ENCODE measurements around the gene FBXO33. TPM values are rescaled to one million over a fixed set of nuclear protein-coding genes. Genes with fewer than 3 reads are reported as not detected.

The FBXO33 gene
- polyA plus RNA-seq, 3 donors from 2014 or later = 13.4 to 18.2 (median 17.6) TPM

DNA sequence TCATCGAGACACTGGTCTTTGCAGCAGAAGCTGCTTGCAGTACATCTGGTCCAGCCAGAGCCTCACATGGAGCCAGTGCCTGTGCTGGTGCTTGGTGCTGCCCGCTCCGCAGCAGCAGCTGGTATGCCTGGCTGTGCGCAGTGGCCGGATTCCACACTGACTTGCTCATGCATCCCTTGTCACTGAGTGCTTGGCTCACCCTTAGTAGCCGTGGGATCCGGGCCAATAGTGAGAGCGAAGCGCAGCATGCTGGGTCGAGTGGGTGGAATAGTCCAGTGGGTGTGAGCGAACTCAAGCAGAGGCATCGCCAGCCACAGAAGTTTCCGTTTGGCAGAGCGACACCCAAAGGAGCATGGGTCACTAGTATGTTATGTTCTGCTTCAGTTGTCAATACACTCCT, 10.1 kb upstream of the FBXO33 start:
- no peak overlapping the region for H3K4me3 Mint-ChIP-seq
- H3K9me3 Mint-ChIP-seq = no peaks in the 10 kb centered on the region
- H3K36me3 Mint-ChIP-seq = no peaks in the 10 kb centered on the region
- DNase-seq = no peak
- H3K27ac Mint-ChIP-seq = no peak overlapping the region
- H3K27me3 Mint-ChIP-seq (ENCODE audit: low read depth in 3 of 3) = peaks cover 0 to 3% (median 2%) of the 10 kb centered on the region in 3 donors
- no peaks in the 10 kb centered on the region for H3K4me1 Mint-ChIP-seq

DNA sequence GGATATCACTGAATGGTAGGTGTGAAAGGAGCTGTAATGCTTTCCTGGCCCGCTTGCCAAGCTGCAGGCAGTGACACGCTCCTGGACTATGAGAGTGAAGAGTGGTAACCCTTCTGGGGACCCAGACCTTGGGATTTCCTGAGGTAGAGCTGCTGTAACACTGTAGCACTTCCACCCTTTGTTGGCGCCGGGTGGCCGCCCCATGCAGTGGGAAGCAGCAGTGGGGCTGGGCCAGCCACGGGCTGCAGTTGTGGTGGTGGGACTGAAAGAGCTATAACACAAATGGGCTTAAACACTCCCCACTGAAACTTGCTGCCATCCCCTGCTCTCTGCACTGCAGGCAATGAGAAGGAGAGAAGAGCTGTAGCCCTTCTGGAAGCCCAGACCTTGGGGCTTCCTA, 9.6 kb upstream of the FBXO33 start:
- no peaks in the 10 kb centered on the region for H3K4me1 Mint-ChIP-seq
- peaks cover 0 to 3% (median 2%) of the 10 kb centered on the region in 3 donors for H3K27me3 Mint-ChIP-seq (ENCODE audit: low read depth in 3 of 3)
- H3K4me3 Mint-ChIP-seq = no peak overlapping the region
- H3K36me3 Mint-ChIP-seq = no peaks in the 10 kb centered on the region
- no peaks in the 10 kb centered on the region for H3K9me3 Mint-ChIP-seq
- no peak overlapping the region for H3K27ac Mint-ChIP-seq
- DNase-seq = no peak

DNA sequence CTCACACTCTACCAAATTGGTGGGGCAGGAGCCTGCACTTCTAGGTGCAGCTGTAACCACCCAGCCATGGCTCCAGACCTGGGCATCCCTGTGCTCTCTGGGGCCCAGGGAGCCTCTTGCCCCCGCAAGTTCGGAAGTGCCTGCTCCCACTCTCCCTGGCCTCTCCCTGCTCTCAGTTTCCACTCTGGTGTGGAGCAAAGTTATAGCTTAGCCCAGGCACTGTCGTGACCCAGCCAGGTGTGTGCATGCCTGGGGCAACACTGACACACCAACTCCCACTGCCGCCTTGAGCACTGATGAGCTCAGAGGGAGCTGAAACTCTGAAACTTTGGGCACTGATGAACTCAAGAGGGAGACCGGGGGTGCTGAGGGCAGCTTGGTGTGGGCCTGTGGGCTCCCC, 8.7 kb upstream of the FBXO33 start:
- Mint-ChIP-seq H3K4me3 (no peak overlapping the region), H3K27ac (no peak overlapping the region), H3K36me3 (no peaks in the 10 kb centered on the region), H3K4me1 (no peaks in the 10 kb centered on the region), H3K9me3 (no peaks in the 10 kb centered on the region), H3K27me3 (ENCODE audit: low read depth in 3 of 3) (peaks cover 0 to 3% (median 2%) of the 10 kb centered on the region in 3 donors)
- DNase-seq = no peak

DNA sequence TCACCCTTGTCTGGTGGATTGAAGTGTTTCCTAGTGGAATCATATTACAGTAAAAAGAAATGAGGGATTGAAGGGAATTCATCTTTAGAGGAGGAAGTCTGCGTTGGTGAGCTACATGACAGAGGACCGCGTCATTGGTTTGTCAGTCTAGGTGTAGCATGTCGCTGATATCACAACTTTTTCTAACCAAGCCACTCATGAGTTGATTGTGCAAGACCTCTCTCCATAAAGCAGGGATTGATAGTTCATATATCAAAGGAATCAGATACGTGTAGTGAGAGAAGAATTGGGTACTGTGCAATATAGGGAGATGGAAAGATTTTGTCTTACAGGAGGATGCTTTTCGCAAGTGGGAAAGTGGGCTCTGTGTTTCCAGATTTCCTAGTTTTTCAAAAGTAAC, 3.0 kb upstream of the FBXO33 start:
- peaks cover 19 to 21% of the 10 kb centered on the region in 2 donors for H3K4me1 Mint-ChIP-seq
- H3K4me3 Mint-ChIP-seq = no peak overlapping the region
- DNase-seq = no peak
- no peaks in the 10 kb centered on the region for H3K9me3 Mint-ChIP-seq
- peaks cover 7 to 22% (median 17%) of the 10 kb centered on the region in 3 donors for H3K27me3 Mint-ChIP-seq (ENCODE audit: low read depth in 3 of 3)
- H3K36me3 Mint-ChIP-seq = no peaks in the 10 kb centered on the region
- H3K27ac Mint-ChIP-seq = no peak overlapping the region

DNA sequence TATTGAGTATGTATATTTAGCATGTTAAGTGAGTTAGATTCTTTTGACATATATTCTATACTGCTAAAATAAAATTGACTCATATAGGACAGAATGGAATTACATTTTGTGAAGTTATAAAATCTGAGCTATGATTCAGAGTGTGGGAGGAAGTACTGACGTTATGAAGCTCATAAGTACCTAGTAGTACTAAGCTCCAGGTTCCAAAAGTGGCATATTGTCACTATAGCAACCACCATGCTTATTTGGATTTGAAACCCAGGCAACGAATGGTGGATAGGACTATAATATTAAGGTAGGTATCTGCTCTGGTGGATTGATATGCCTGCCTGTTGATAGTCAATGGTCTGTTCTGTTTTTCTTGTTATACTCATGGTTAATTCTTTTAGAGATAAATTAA, 2.2 kb upstream of the FBXO33 start:
- H3K27ac Mint-ChIP-seq = no peak overlapping the region
- H3K4me1 Mint-ChIP-seq = peaks cover 28 to 29% of the 10 kb centered on the region in 2 donors
- H3K27me3 Mint-ChIP-seq (ENCODE audit: low read depth in 3 of 3) = peaks cover 7 to 22% (median 17%) of the 10 kb centered on the region in 3 donors
- H3K4me3 Mint-ChIP-seq = peak overlapping the region in 1 of 5 donors; percentile 36
- H3K9me3 Mint-ChIP-seq = no peaks in the 10 kb centered on the region
- no peak for DNase-seq
- H3K36me3 Mint-ChIP-seq = no peaks in the 10 kb centered on the region

DNA sequence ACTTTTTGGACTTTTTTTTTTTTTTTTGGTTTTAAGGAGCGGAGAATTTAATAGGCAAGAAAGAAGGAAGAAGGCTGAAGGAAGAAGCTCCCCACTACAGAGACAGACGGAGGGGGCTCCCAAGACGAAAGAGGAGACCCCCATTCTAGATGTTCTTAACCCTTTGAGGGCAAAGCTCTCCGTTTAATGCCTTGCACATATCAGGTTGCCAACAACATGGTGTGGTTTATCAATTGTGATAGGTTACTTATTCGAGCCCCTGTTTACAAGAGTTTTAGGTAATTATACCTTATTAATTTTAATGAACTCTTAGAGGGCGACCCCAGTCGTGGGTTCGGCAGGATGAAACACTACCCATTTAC, 1.2 kb upstream of the FBXO33 start:
- no peaks in the 10 kb centered on the region for H3K9me3 Mint-ChIP-seq
- peak overlapping the region; percentile 88 to 100 (median 100) for H3K27ac Mint-ChIP-seq
- H3K36me3 Mint-ChIP-seq = no peaks in the 10 kb centered on the region
- peaks cover 37 to 39% of the 10 kb centered on the region in 2 donors for H3K4me1 Mint-ChIP-seq
- DNase-seq = no peak
- peak overlapping the region; percentile 91 to 100 (median 98) for H3K4me3 Mint-ChIP-seq
- peaks cover 7 to 19% (median 17%) of the 10 kb centered on the region in 3 donors for H3K27me3 Mint-ChIP-seq (ENCODE audit: low read depth in 3 of 3)

DNA sequence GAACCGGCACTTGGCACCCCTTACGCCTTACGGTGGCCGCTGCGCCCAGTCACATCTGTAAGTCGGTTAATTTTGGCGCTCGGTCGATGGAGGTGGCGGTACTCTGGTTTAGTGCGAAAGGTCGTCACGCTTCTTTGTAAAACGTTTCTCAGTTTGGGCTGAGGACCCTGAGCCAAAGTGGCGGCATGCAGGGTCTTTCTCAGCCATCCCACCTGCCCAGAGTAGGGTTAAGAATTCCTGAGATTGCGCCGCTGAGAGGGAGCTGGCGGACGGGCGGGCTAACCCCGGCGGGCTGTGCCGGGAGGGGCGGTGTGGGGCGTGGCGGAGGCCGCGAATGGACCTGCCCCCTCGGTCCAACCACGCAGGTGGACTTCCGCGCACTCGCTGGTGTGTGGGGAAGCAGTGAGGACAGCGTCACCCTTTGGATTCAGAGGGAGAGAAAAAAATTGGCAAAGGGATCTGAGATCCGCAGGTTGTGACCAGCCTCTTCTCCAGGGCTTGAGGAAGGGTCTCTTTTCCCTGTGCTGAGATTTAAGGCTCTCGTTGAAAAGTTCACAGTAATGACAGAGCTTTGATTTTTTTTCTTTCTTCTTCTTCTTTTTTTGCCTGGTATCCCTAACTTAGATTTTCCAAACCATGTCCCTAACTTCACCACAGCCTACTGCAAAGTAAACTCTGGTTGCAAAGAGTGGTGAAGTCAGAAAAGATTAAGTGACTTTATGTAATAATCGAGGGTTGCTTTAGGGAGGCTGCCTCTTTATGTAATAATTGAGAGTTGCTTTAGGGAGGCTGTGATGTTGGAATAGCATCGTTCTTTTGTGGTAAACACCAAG, 602 bp upstream of the FBXO33 start:
- Mint-ChIP-seq H3K4me3 (peak overlapping the region; percentile 91 to 100 (median 98)), H3K36me3 (no peaks in the 10 kb centered on the region), H3K27ac (peak overlapping the region; percentile 88 to 100 (median 100)), H3K9me3 (no peaks in the 10 kb centered on the region), H3K27me3 (ENCODE audit: low read depth in 3 of 3) (peaks cover 7 to 19% (median 17%) of the 10 kb centered on the region in 3 donors), H3K4me1 (peaks cover 42 to 43% of the 10 kb centered on the region in 2 donors)
- peak in 1 of 3 donors; percentile 80 for DNase-seq

DNA sequence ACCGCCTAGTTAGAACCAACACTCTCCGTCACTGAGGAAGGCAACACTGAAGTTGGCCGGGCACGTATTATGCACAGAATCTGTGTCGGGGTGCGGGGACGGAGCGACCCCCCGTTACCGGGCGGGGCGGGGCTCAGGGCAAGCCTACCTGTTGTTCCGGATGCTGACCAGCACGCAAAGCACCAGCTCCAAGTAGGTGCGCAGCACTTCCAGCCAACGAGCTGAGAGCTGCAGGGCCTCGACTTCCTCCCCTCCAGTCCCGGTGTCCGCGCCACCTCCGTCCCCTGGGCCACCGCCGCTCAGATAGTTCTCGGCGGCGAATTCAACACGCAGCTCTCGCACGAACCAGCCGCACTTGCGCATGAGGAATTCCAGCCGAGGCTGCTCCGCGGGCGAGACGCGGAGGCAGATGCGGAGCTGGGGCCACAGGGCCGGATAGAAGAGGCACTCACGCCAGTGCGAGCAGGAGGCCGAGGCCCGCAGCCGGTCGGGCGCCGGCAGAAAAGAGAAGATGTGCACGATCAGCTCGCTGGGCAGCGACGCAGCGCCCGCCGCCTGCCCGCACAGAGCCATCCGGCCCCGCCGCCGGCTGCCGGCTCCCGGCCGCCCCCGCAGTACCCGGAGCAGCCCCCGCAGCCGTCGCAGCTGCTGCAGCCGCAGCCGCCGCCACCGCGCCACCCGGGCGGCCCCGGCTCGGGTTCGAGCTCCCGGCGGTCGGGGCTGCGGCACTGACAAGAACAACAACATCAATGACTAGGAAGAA, 636 bp downstream of the FBXO33 start:
- peak overlapping the region; percentile 98 to 100 (median 99) for H3K4me3 Mint-ChIP-seq
- peaks cover 7 to 19% (median 18%) of the 10 kb centered on the region in 3 donors for H3K27me3 Mint-ChIP-seq (ENCODE audit: low read depth in 3 of 3)
- H3K27ac Mint-ChIP-seq = peak overlapping the region; percentile 99 to 100 (median 100)
- peak in 2 of 3 donors; percentile 58 to 64 for DNase-seq
- peaks cover 48 to 53% of the 10 kb centered on the region in 2 donors for H3K4me1 Mint-ChIP-seq
- no peaks in the 10 kb centered on the region for H3K36me3 Mint-ChIP-seq
- no peaks in the 10 kb centered on the region for H3K9me3 Mint-ChIP-seq

DNA sequence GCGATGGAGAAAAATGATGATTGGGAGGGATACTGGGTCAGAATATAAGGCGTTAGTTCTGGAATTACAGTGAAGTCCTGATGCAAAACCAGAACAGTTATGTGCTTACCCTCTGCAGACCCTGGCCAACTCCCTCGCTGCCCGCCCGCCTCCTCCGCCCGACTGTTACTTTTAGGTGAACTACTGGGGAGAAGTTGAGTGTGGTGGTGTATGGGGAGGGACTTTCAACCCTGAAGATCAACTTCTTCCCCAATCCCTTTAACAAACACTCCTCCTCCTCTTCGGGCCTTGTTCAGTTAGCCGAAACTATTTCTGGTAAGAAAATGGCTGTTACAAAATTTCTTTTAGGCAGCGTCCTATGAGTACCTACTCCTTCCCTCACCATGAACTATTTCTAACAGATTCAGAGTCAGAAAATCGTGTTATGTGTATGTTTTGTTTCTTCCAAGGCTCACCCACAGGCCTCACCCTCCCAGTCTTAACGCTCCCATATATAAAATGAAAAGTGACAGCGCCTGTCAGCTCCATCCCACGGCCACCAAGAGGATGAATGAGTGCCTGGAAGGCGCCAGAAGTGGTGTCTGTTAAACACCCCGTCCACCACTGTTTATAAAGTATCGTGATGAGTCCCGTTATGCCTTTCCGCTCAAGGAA, 1.3 kb downstream of the FBXO33 start:
- Mint-ChIP-seq H3K4me1 (peaks cover 53 to 60% of the 10 kb centered on the region in 2 donors), H3K4me3 (peak overlapping the region; percentile 96 to 100 (median 99)), H3K27me3 (ENCODE audit: low read depth in 3 of 3) (peaks cover 7 to 20% (median 19%) of the 10 kb centered on the region in 3 donors)

DNA sequence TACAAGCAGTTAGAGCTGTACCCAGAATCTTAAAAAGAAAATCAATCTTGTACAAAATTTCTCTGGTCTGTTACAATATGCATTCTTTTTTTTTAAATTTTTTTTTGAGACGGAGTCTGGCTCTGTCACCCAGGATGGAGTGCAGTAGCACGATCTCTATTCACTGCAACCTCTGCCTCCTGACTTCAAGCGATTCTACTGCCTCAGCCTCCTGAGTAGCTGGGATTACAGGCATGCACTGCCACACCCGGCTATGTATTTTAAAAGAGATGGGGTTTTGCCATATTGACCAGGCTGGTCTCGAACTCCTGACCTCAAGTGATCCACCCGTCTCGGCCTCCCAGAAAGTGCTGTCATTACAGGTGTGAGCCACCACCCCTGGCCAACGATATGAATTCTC, 4.1 kb downstream of the FBXO33 start:
- peaks cover 62 to 69% of the 10 kb centered on the region in 2 donors for H3K4me1 Mint-ChIP-seq
- H3K36me3 Mint-ChIP-seq = no peaks in the 10 kb centered on the region
- H3K9me3 Mint-ChIP-seq = no peaks in the 10 kb centered on the region
- H3K27me3 Mint-ChIP-seq (ENCODE audit: low read depth in 3 of 3) = peaks cover 6 to 17% (median 17%) of the 10 kb centered on the region in 3 donors
- H3K4me3 Mint-ChIP-seq = peak overlapping the region in 3 of 5 donors; percentile 8 to 20 (median 12)
- no peak for DNase-seq
- H3K27ac Mint-ChIP-seq = peak overlapping the region in 1 of 6 donors; percentile 7

More for the DNA sequence above, 1.3 kb downstream of the FBXO33 start:
- H3K9me3 Mint-ChIP-seq = no peaks in the 10 kb centered on the region
- peak overlapping the region; percentile 95 to 99 (median 96) for H3K27ac Mint-ChIP-seq
- no peaks in the 10 kb centered on the region for H3K36me3 Mint-ChIP-seq
- DNase-seq = no peak

DNA sequence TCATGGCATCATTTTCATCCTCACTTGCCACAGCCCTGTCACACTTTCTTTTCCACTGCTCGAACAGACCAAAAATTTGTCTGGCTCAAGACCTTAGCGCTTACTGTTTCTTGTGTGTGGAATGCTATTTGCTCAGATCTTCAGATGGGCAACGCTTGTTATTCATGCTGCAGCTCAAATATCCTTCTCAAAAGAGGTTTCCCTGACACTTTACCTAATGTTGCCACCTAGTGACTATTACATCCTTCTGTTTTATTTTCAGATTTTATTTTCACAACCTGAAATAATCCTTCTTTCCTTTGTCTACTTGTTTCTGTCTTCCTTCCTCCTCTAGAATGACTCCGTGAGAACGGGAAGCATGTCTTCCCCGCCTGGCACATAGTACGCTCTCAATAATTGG, 5.6 kb downstream of the FBXO33 start:
- Mint-ChIP-seq H3K36me3 (no peaks in the 10 kb centered on the region), H3K4me1 (peaks cover 62 to 78% of the 10 kb centered on the region in 2 donors), H3K9me3 (no peaks in the 10 kb centered on the region), H3K4me3 (peak overlapping the region in 2 of 5 donors; percentile 1 to 23), H3K27ac (peak overlapping the region in 5 of 6 donors; percentile 1 to 23 (median 14)), H3K27me3 (ENCODE audit: low read depth in 3 of 3) (peaks cover 2 to 12% (median 8%) of the 10 kb centered on the region in 3 donors)
- no peak for DNase-seq

DNA sequence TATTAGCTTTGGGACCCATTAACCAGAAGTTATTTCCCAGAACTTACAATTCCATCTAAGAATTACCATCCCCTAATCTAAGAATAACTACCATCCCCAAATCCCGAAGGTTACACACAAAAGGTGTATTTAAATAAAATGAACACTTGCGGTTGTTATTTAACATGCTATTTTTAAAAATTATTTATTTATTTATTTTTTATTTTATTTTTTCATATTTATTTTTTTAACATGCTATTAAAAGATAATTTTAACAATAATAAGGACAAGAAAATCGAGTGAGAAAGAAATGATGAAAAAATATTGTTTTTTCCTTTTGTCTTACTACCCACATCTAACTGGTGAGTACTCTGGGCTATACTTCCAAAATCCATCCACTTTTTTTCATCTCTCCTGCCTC, 6.3 kb downstream of the FBXO33 start:
- H3K4me3 Mint-ChIP-seq = no peak overlapping the region
- H3K36me3 Mint-ChIP-seq = no peaks in the 10 kb centered on the region
- H3K4me1 Mint-ChIP-seq = peaks cover 64 to 80% of the 10 kb centered on the region in 2 donors
- H3K27me3 Mint-ChIP-seq (ENCODE audit: low read depth in 3 of 3) = peaks cover under 1 to 5% (median 3%) of the 10 kb centered on the region in 3 donors
- no peak for DNase-seq
- H3K9me3 Mint-ChIP-seq = no peaks in the 10 kb centered on the region
- peak overlapping the region in 1 of 6 donors; percentile 17 for H3K27ac Mint-ChIP-seq

DNA sequence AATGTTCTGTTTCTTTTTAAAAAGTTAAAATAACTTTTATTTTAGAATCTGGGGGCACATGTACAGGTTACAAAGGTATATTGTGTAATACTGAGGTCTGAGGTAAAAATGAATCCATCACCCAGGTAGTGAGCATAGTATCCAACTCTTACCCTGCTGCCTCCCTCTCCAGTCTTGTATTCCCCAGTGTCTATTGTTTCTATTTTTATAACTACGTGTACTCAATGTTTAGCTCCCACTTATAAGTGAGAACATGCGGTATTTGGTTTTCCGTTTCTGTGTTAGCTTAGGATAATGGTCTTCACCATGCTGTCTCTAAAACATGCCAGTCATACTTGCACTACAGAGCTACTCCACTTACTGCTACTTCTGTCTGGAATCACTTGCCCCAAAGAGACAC, 8.4 kb downstream of the FBXO33 start:
- H3K4me1 Mint-ChIP-seq = peaks cover 61 to 80% of the 10 kb centered on the region in 2 donors
- H3K27me3 Mint-ChIP-seq (ENCODE audit: low read depth in 3 of 3) = peaks cover 0 to 4% (median 2%) of the 10 kb centered on the region in 3 donors
- no peak for DNase-seq
- no peak overlapping the region for H3K4me3 Mint-ChIP-seq
- H3K36me3 Mint-ChIP-seq = no peaks in the 10 kb centered on the region
- no peaks in the 10 kb centered on the region for H3K9me3 Mint-ChIP-seq
- peak overlapping the region in 1 of 6 donors; percentile 20 for H3K27ac Mint-ChIP-seq
